B cell (primary cell): ENCODE measurements around the gene EEF1AKMT3.

Experiments used
- CTCF ChIP-seq: fragments of 200-600 bp; IDR thresholded peaks from one replicate; pipeline ENCODE4 v1.8.0; 2022; ENCODE audit warnings: antibody characterized with exemption, mild to moderate bottlenecking
- EZH2 ChIP-seq: IDR thresholded peaks from 2 replicates; pipeline ENCODE4 v1.6.1; 2012; ENCODE audit warnings: borderline replicate concordance, low read depth, mild to moderate bottlenecking, moderate library complexity, low read length; ENCODE audit not compliant: insufficient read depth, poor library complexity, severe bottlenecking

- TF ChIP-seq CTCF (no peak), EZH2 (no peak)
Observed at GRCh38 chr12:57782243-57782607, 9.8 kb downstream of the EEF1AKMT3 start.
